CD8-positive, alpha-beta memory T cell (primary cell): ENCODE measurements around the gene GUSB. TPM values are rescaled to one million over a fixed set of nuclear protein-coding genes. Genes with fewer than 3 reads are reported as not detected.
"Not testable (repeated sequence)": the region's sequence is repeated elsewhere in the genome, so short reads cannot be mapped to it uniquely, and the experiment has no call there.

Experiments
- CTCF ChIA-PET: fragments of 350-600 bp; sonication (Branson Sonifier 250); formaldehyde crosslinking; loops from one replicate; lab custom pipeline; 2021; ENCODE audit warnings: antibody characterized with exemption; lab: Charles Lee
- POLR2A ChIA-PET: fragments of 350-600 bp; sonication (Branson Sonifier 250); formaldehyde crosslinking; loops from one replicate; lab custom pipeline; 2021; ENCODE audit warnings: antibody characterized with exemption; lab: Charles Lee
- DNase-seq, 5 donors: peaks; one replicate each; pipeline versions ENCODE4 v3.0.0 to v3.0.0-alpha.2; 2020 to 2022; ENCODE audit warnings: mixed read lengths in 1 of 5
- H3K27ac ChIP-seq: one replicate; pipeline ENCODE4 v1.7.0; 2013; ENCODE audit warnings: low read depth, mild to moderate bottlenecking, low read length, moderate library complexity
- H3K27me3 ChIP-seq: 2 replicates; pipeline ENCODE4 v1.7.0; 2013; ENCODE audit warnings: low read length, mild to moderate bottlenecking; ENCODE audit not compliant: insufficient read depth, poor library complexity, severe bottlenecking
- H3K36me3 ChIP-seq: 2 replicates; pipeline ENCODE4 v1.7.0; 2013; ENCODE audit warnings: mild to moderate bottlenecking, low read length, moderate library complexity; ENCODE audit not compliant: insufficient read depth
- H3K4me1 ChIP-seq: 2 replicates; pipeline ENCODE4 v1.7.0; 2013; ENCODE audit warnings: mild to moderate bottlenecking, low read length, moderate library complexity; ENCODE audit not compliant: insufficient read depth
- H3K4me3 ChIP-seq: 2 replicates; pipeline ENCODE4 v1.7.0; 2013; ENCODE audit warnings: mild to moderate bottlenecking, low read length
- H3K9me3 ChIP-seq: 2 replicates; pipeline ENCODE4 v1.7.0; 2013; ENCODE audit warnings: mild to moderate bottlenecking, low read length
- H3K27ac Mint-ChIP-seq, 8 donors: one replicate each; pipeline ENCODE4 v1.8.0; 2020 to 2021; ENCODE audit warnings: mixed read lengths in 8 of 8, mild to moderate bottlenecking in 6 of 8, inconsistent platforms in 3 of 8, moderate library complexity in 3 of 8
- H3K27me3 Mint-ChIP-seq, 2 donors: one replicate each; pipeline ENCODE4 v1.8.0; 2020 to 2021; ENCODE audit warnings: mixed read lengths in 2 of 2, mild to moderate bottlenecking in 1 of 2, moderate library complexity in 1 of 2
- H3K36me3 Mint-ChIP-seq, 3 donors: one replicate each; pipeline ENCODE4 v1.8.0; 2020 to 2021; ENCODE audit warnings: mixed read lengths in 3 of 3, inconsistent platforms in 1 of 3, mild to moderate bottlenecking in 1 of 3
- H3K4me1 Mint-ChIP-seq, 3 donors: one replicate each; pipeline ENCODE4 v1.8.0; 2020 to 2021; ENCODE audit warnings: mixed read lengths in 3 of 3, inconsistent platforms in 1 of 3, mild to moderate bottlenecking in 1 of 3
- H3K4me3 Mint-ChIP-seq, 7 donors: one replicate each; pipeline ENCODE4 v1.8.0; 2020 to 2021; ENCODE audit warnings: mixed read lengths in 7 of 7, mild to moderate bottlenecking in 6 of 7, moderate library complexity in 4 of 7, inconsistent platforms in 2 of 7
- H3K9me3 Mint-ChIP-seq, 5 donors: one replicate each; pipeline ENCODE4 v1.8.0; 2020 to 2022; ENCODE audit warnings: mixed read lengths in 5 of 5, mild to moderate bottlenecking in 3 of 5, moderate library complexity in 2 of 5, inconsistent platforms in 1 of 5
- polyA plus RNA-seq: library from polyadenylated mRNA; unstranded; fragments of 300-500 nt; fragmentation: Illumina TruSeq; gene quantifications from one replicate; pipeline ENCODE4 v1.2.3, GENCODE V29; 2021
- total RNA-seq, 2 experiments: library from RNA; stranded (reverse); gene quantifications; one replicate each; pipeline ENCODE4 v1.2.3, GENCODE V29; 2021

The GUSB gene
- total and polyA plus RNA-seq, 3 experiments from 2014 or later: 48.1 to 53.9 (median 51.9) TPM

DNA sequence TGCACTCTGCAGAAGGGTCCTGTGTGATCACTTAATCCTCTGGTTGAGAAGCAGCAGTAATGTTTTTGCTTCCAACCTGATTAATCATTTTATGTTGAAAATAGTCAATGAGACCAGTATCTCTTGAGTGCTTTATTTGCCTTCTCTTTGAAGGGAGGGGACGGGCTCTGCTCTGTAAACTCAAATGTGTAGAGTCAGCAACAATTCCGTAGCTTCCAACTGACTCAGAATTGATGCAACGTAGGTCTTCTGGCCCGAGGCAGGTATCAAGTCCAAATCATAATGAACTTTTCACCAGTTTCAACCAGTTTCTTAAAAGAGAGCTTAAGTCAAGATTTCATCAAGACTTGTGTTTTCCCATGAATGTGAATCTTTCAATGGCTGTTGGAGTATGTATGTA is 26.3 kb downstream of the GUSB start:
- Mint-ChIP-seq H3K4me3 (no peak overlapping the region), H3K4me1 (no peaks in the 10 kb centered on the region), H3K9me3 (no peaks in the 10 kb centered on the region), H3K27ac (no peak overlapping the region), H3K36me3 (peaks cover 0 to 63% (median 15%) of the 10 kb centered on the region in 3 donors), H3K27me3 (no peaks in the 10 kb centered on the region)
- no peaks in the 10 kb centered on the region for H3K9me3 ChIP-seq
- ChIA-PET CTCF (no interaction called here), POLR2A (no interaction called here)
- no peaks in the 10 kb centered on the region for H3K27me3 ChIP-seq
- H3K4me1 ChIP-seq: no peaks in the 10 kb centered on the region
- H3K4me3 ChIP-seq: no peak overlapping the region
- DNase-seq: no peak
- no peak overlapping the region for H3K27ac ChIP-seq
- peaks cover 11% of the 10 kb centered on the region for H3K36me3 ChIP-seq

DNA sequence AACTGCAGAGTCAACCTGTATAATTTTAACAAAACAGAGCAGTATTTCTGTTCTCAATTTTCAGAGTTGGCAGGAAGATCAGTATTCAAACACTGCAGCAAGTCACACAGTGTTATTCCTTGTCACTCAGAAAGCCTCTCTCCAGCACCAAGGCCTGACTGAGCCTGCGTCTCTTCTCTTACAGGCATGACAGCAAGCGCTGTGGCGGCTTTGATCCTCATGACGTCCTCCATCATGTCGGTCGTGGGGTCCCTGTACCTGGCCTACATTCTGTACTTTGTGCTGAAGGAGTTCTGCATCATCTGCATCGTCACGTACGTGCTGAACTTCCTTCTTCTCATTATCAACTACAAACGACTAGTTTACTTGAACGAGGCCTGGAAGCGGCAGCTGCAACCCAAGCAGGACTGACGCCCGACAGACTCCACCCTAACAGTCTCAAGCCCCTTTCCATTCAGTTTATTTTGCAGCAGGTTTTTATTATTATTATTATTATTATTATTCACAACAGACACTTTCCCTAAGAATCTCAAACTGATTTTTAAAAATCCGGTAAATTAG is 28.0 kb downstream of the GUSB start:
- ChIA-PET CTCF (no interaction called here), POLR2A (no interaction called here)
- no peak for DNase-seq
- H3K4me3 Mint-ChIP-seq: no peak overlapping the region
- H3K27me3 Mint-ChIP-seq: no peaks in the 10 kb centered on the region
- no peaks in the 10 kb centered on the region for H3K9me3 ChIP-seq
- H3K36me3 Mint-ChIP-seq: peaks cover 0 to 47% (median 12%) of the 10 kb centered on the region in 3 donors
- no peaks in the 10 kb centered on the region for H3K9me3 Mint-ChIP-seq
- H3K4me3 ChIP-seq: no peak overlapping the region
- no peaks in the 10 kb centered on the region for H3K4me1 Mint-ChIP-seq
- no peaks in the 10 kb centered on the region for H3K36me3 ChIP-seq
- no peaks in the 10 kb centered on the region for H3K27me3 ChIP-seq
- no peak overlapping the region for H3K27ac ChIP-seq
- H3K27ac Mint-ChIP-seq: no peak overlapping the region
- H3K4me1 ChIP-seq: no peaks in the 10 kb centered on the region

DNA sequence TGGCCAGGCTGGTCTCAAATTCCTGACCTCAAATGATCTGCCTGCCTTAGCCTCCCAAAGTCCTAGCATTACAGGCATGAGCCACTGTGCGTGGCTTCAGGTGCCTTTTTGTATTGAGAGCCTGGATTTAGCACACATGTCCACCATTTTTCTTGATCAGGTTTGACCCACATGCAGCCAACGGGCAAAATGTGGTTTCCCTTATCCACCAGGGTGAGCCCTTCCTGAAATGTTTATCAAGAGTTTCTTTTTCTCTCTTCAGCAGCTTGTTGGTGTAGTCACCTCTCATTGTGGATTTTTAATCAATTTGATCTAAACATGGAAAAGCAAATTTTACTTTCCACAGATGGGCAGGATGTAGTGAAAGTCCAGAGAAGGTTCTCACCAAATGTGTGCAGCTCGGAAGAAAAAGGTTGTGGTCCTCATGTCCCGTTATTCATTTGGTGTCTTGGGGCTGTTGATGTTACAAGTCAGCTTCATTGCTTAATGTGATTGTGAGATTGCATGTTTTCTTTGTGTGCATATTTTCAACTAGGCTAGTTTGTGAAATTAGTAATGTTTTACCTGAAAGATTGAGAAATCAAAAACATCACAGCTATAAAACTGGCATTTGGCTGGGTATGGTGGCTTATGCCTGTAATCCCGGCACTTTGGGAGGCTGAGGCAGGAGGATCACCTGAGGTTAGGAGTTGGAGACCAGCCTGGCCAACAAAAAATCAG is 28.9 kb downstream of the GUSB start:
- Mint-ChIP-seq H3K27ac (peak overlapping the region in 2 of 8 donors; percentile 10 to 75), H3K9me3 (no peaks in the 10 kb centered on the region), H3K36me3 (peaks cover 0 to 40% (median 9%) of the 10 kb centered on the region in 3 donors), H3K27me3 (no peaks in the 10 kb centered on the region), H3K4me1 (no peaks in the 10 kb centered on the region), H3K4me3 (no peak overlapping the region)
- no peaks in the 10 kb centered on the region for H3K36me3 ChIP-seq
- ChIA-PET CTCF (no interaction called here), POLR2A (no interaction called here)
- H3K27ac ChIP-seq: no peak overlapping the region
- H3K4me3 ChIP-seq: no peak overlapping the region
- no peak for DNase-seq
- H3K4me1 ChIP-seq: no peaks in the 10 kb centered on the region
- no peaks in the 10 kb centered on the region for H3K27me3 ChIP-seq
- no peaks in the 10 kb centered on the region for H3K9me3 ChIP-seq

DNA sequence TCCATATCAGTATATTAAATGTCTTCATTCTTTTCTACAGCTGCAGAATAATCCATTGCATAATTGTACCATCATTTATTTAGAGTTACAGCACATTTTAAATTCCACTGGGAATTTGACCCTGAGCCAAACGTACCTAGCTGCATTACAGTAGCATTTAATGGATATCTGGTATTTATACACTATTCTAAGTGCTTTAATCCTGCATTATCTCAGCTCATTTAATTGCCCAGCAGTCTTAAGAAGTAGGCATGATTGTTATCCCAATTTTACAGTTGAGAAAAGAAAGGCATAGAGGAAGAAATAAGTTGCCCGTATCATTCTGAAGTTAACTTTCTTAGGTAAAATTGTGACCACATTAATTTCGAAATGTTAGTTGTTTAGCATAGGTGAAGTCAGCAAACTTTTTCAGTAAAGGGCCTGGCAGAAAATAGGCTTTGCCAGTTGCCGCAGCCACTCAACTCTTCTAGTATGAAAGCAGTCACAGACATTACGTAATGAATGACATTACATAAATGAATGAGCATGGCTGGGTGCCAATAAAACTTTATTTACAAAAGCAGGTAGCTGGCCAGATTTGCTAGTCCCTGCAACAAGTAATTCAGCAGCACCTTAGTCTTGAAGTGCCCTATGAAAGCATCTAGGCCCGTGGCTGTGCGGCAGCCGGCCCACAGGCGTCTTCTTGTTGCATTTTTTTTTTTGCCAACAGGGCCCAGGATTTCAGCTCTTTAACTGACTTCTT is 30.0 kb downstream of the GUSB start:
- Histone ChIP-seq H3K9me3 (no peaks in the 10 kb centered on the region), H3K4me1 (no peaks in the 10 kb centered on the region), H3K4me3 (no peak overlapping the region), H3K36me3 (no peaks in the 10 kb centered on the region), H3K27ac (no peak overlapping the region), H3K27me3 (no peaks in the 10 kb centered on the region)
- Mint-ChIP-seq H3K27ac (peak overlapping the region in 2 of 8 donors; percentile 38 to 58), H3K36me3 (peaks cover 0 to 36% (median 9%) of the 10 kb centered on the region in 3 donors), H3K4me1 (no peaks in the 10 kb centered on the region), H3K4me3 (no peak overlapping the region), H3K27me3 (no peaks in the 10 kb centered on the region), H3K9me3 (no peaks in the 10 kb centered on the region)
- ChIA-PET CTCF (no interaction called here), POLR2A (no interaction called here)
- DNase-seq: no peak

DNA sequence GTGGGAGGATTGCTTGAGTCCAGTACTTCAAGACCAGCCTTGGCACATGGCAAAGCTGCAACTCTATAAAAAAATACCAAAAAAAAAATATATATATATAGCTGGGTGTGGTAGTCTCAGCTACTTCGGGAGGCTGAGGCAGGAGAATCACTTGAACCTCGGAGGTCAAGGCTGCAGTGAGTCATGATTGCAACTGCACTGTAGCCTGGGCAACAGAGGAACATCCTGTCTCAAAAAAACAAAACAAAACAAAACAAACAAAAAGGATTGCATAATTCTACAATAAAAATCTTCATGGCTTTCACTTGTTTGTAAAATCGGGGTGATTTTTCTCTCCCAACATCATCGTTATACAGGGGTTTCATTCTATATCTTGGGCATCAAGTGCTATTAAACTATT is 35.1 kb downstream of the GUSB start:
- POLR2A ChIA-PET: no interaction called here
- Histone ChIP-seq H3K36me3 (no peaks in the 10 kb centered on the region), H3K27me3 (no peaks in the 10 kb centered on the region), H3K9me3 (no peaks in the 10 kb centered on the region), H3K4me1 (no peaks in the 10 kb centered on the region), H3K27ac (no peak overlapping the region), H3K4me3 (no peak overlapping the region)
- Mint-ChIP-seq H3K4me1 (peaks cover 0 to 3% (median 0%) of the 10 kb centered on the region in 3 donors), H3K27me3 (peaks cover 0 to 1% of the 10 kb centered on the region in 2 donors), H3K27ac (peak overlapping the region in 4 of 8 donors; percentile 11 to 72 (median 20)), H3K4me3 (no peak overlapping the region), H3K36me3 (peaks cover 0 to 1% (median 0%) of the 10 kb centered on the region in 3 donors), H3K9me3 (no peaks in the 10 kb centered on the region)
- CTCF ChIA-PET: no interaction called here
- no peak for DNase-seq

DNA sequence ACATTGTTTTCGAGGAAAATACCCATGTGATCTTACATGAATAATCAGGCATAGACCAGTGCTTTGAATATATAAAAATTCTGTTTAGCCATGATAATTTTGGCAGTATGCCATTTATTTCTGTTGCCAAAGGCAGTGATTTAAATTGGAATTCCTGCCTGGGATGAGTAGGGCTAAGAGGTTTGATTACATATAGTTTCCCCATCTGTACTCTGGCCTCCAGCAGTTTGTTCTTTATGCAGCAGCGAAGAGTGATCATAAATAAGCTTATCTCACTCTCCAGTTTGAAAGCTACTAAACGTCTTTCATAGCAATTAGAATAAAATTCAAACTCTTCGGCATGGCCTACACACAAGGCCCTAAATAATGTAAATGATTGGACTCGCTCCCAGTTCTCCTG is 36.2 kb downstream of the GUSB start:
- H3K36me3 Mint-ChIP-seq, H3K4me3 ChIP-seq, H3K36me3 ChIP-seq, H3K9me3 Mint-ChIP-seq, DNase-seq, CTCF ChIA-PET, H3K27ac Mint-ChIP-seq, H3K27me3 Mint-ChIP-seq, POLR2A ChIA-PET, H3K27ac ChIP-seq, H3K4me3 Mint-ChIP-seq, H3K4me1 ChIP-seq, H3K4me1 Mint-ChIP-seq, H3K27me3 ChIP-seq, H3K9me3 ChIP-seq: not testable (repeated sequence)

DNA sequence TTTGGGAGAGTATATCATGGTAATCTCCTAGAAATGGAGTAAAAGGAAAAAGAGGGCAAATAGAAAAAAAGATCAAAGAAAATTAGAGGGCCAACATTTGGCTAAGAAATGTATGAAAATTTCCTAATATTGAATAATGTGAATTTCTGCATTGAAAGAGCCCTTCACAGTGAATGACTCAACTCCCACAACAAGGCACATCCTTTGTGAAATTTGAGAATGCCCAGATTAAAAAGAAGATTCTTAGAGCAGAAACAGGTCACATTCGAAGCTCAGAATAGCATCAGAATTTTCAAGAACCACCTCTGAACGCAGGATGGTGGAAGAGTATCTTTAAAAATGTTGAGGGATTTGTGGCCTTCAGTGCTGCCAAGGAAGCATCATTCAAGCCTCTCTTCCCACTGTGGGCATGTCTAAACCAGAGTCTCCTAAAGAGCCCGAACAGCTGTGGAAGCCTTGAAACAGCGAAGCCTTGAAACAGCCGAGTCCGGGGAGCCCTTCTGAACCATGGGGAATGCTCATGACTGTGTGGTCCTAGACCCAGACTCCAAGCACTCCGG is 43.6 kb downstream of the GUSB start:
- H3K4me1 Mint-ChIP-seq: peaks cover under 1 to 19% (median 3%) of the 10 kb centered on the region in 3 donors
- POLR2A ChIA-PET: no interaction called here
- no peaks in the 10 kb centered on the region for H3K9me3 ChIP-seq
- peaks cover 13 to 31% (median 24%) of the 10 kb centered on the region in 3 donors for H3K36me3 Mint-ChIP-seq
- H3K9me3 Mint-ChIP-seq: peaks cover 0 to 10% (median 6%) of the 10 kb centered on the region in 5 donors
- no peaks in the 10 kb centered on the region for H3K36me3 ChIP-seq
- no peak overlapping the region for H3K4me3 Mint-ChIP-seq
- no peak for DNase-seq
- no peak overlapping the region for H3K27ac ChIP-seq
- no peak overlapping the region for H3K4me3 ChIP-seq
- H3K27me3 ChIP-seq: no peaks in the 10 kb centered on the region
- CTCF ChIA-PET: interaction anchor here (0.6 kb wide), 1 partner anchor 74 kb away, joined by 3 read pairs; no protein-coding TSS in a partner anchor
- no peaks in the 10 kb centered on the region for H3K4me1 ChIP-seq
- peaks cover 0 to 1% of the 10 kb centered on the region in 2 donors for H3K27me3 Mint-ChIP-seq
- H3K27ac Mint-ChIP-seq: no peak overlapping the region

DNA sequence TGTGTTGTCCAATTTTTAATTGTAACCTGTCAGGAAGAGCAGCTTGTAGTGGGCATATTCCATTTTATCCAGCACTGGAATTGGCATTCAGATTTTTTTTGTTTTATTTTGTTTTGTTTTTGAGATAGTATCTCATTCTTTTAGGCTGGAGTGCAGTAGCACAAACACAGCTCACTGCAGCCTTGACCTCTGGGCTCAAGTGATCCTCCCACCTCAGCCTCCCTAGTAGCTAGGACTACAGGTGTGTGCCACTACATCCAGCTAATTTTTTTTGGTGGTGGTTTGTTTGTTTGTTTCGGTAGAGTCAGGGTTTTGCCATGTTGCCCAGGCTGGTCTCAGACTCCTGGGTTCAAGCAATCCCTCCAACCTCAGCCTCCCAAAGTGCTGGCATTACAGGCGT is 44.7 kb downstream of the GUSB start:
- no peaks in the 10 kb centered on the region for H3K36me3 ChIP-seq
- peaks cover 0 to 10% (median 6%) of the 10 kb centered on the region in 5 donors for H3K9me3 Mint-ChIP-seq
- H3K4me1 ChIP-seq: no peaks in the 10 kb centered on the region
- H3K4me3 ChIP-seq: no peak overlapping the region
- POLR2A ChIA-PET: no interaction called here
- no peak overlapping the region for H3K27ac Mint-ChIP-seq
- peaks cover 13 to 31% (median 24%) of the 10 kb centered on the region in 3 donors for H3K36me3 Mint-ChIP-seq
- H3K27ac ChIP-seq: no peak overlapping the region
- CTCF ChIA-PET: no interaction called here
- peaks cover 0 to 1% of the 10 kb centered on the region in 2 donors for H3K27me3 Mint-ChIP-seq
- no peak for DNase-seq
- H3K4me3 Mint-ChIP-seq: peak overlapping the region in 1 of 7 donors; percentile 49
- peaks cover 8 to 27% (median 9%) of the 10 kb centered on the region in 3 donors for H3K4me1 Mint-ChIP-seq
- H3K9me3 ChIP-seq: no peaks in the 10 kb centered on the region
- H3K27me3 ChIP-seq: no peaks in the 10 kb centered on the region
